GM12878 (cell line): ENCODE results near the gene MRPL20. TPM values are rescaled to one million over a fixed set of nuclear protein-coding genes. Genes with fewer than 3 reads are reported as not detected.

Experiments
- ATF7 ChIP-seq: fragments of 450-650 bp; IDR thresholded peaks from 2 replicates; pipeline ENCODE4 v1.6.1; 2016; ENCODE audit warnings: low read depth, mild to moderate bottlenecking
- BHLHE40 ChIP-seq, 2 experiments: fragments of 450-650 bp in 1 of 2; IDR thresholded peaks; 2 replicates each; pipeline ENCODE4 v1.6.1; 2011 to 2017; ENCODE audit warnings: low read depth in 2 of 2, borderline replicate concordance in 1 of 2, improper control_type of control experiment in 1 of 2, low read length in 1 of 2, mild to moderate bottlenecking in 1 of 2
- BRCA1 ChIP-seq: IDR thresholded peaks from 2 replicates; pipeline ENCODE4 v1.6.1; 2011; ENCODE audit warnings: low read depth, low read length, improper control_type of control experiment
- CHD2 ChIP-seq: IDR thresholded peaks from 2 replicates; pipeline ENCODE4 v1.6.1; 2011; ENCODE audit warnings: low read depth, low read length, improper control_type of control experiment, borderline replicate concordance
- CTCF ChIP-seq, 3 experiments: IDR thresholded peaks in 2 of 3; conservative IDR thresholded peaks in 1 of 3; 2 replicates each; pipeline ENCODE4 v1.5.1; 2011; ENCODE audit warnings: low read depth in 3 of 3, low read length in 3 of 3, mild to moderate bottlenecking in 3 of 3, control low read depth in 2 of 3, moderate library complexity in 2 of 3, inconsistent platforms in 1 of 3, mixed read lengths in 1 of 3; ENCODE audit not compliant: control insufficient read depth in 2 of 3, insufficient read depth in 1 of 3; ENCODE audit errors: extremely low read depth in 1 of 3
- HDGF ChIP-seq: fragments of 450-650 bp; IDR thresholded peaks from 2 replicates; pipeline ENCODE4 v1.6.1; 2016; ENCODE audit warnings: antibody characterized with exemption
- LARP7 ChIP-seq: fragments of 450-650 bp; IDR thresholded peaks from 2 replicates; pipeline ENCODE4 v1.6.1; 2017; ENCODE audit warnings: mild to moderate bottlenecking
- SMARCA5 ChIP-seq: fragments of 450-650 bp; IDR thresholded peaks from 2 replicates; pipeline ENCODE4 v1.6.1; 2017; ENCODE audit warnings: mild to moderate bottlenecking
- SMC3 ChIP-seq: IDR thresholded peaks from 2 replicates; pipeline ENCODE4 v1.6.1; 2011; ENCODE audit warnings: low read length, improper control_type of control experiment, borderline replicate concordance
- SUPT20H ChIP-seq: IDR thresholded peaks from 2 replicates; pipeline ENCODE4 v1.6.1; 2011; ENCODE audit warnings: low read depth, mild to moderate bottlenecking, low read length, moderate library complexity, borderline replicate concordance; ENCODE audit not compliant: control insufficient read depth
- polyA plus RNA-seq, 11 experiments: library from polyadenylated mRNA; depleted of rRNA in 4 of 11; unstranded in 6 of 11; stranded (reverse) in 5 of 11; fragments of >200 nt; fragmentation: Nextera tagmentation in 4 of 11; fragmentation: Illumina TruSeq in 1 of 11; extraction: Ambion mirVana in 4 of 11; extraction: Trizol in 1 of 11; gene quantifications; 1 replicate in 1 of 11; 2 replicates in 10 of 11; pipeline versions ENCODE4 v1.2.1 to v1.2.3, GENCODE V29; 2011 to 2016; ENCODE audit warnings: inconsistent platforms in 2 of 11, missing spikeins in 2 of 11, low read depth in 1 of 11
- total RNA-seq, 4 experiments: library from RNA; depleted of rRNA in 3 of 4; stranded (reverse); fragments of >200 nt in 3 of 4; fragmentation: Illumina TruSeq in 1 of 4; extraction: Trizol in 1 of 4; gene quantifications; 2 replicates each; pipeline versions ENCODE4 v1.2.1 to v1.2.3, GENCODE V29; 2013 to 2021
- TF ChIP-seq, protein P1 (sequence below): fragments of 450-650 bp; conservative IDR thresholded peaks from 2 replicates; pipeline ENCODE4 v1.6.1; 2017; ENCODE audit warnings: mild to moderate bottlenecking, moderate library complexity
- TF ChIP-seq, protein P2 (sequence below): IDR thresholded peaks from 2 replicates; pipeline ENCODE4 v1.6.1; 2011; ENCODE audit warnings: borderline replicate concordance, low read depth, mild to moderate bottlenecking, moderate library complexity, mixed read lengths, low read length; ENCODE audit not compliant: insufficient read depth; ENCODE audit errors: extremely low read length
- TF ChIP-seq, protein P3 (sequence below): IDR thresholded peaks from 2 replicates; pipeline ENCODE4 v1.6.1; 2012; ENCODE audit warnings: low read depth, low read length, improper control_type of control experiment

The MRPL20 gene
- total and polyA plus RNA-seq, 10 of the 15 experiments (the other 5 are each of a cell fraction or from before 2014, with no cell fraction given) = 129 to 525 (median 255) TPM

- TF ChIP-seq, protein P1, sequence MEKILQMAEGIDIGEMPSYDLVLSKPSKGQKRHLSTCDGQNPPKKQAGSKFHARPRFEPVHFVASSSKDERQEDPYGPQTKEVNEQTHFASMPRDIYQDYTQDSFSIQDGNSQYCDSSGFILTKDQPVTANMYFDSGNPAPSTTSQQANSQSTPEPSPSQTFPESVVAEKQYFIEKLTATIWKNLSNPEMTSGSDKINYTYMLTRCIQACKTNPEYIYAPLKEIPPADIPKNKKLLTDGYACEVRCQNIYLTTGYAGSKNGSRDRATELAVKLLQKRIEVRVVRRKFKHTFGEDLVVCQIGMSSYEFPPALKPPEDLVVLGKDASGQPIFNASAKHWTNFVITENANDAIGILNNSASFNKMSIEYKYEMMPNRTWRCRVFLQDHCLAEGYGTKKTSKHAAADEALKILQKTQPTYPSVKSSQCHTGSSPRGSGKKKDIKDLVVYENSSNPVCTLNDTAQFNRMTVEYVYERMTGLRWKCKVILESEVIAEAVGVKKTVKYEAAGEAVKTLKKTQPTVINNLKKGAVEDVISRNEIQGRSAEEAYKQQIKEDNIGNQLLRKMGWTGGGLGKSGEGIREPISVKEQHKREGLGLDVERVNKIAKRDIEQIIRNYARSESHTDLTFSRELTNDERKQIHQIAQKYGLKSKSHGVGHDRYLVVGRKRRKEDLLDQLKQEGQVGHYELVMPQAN = 0 out of 2 replicates have a peak, but pooled peaks have one; percentile 45
- TF ChIP-seq, protein P2, sequence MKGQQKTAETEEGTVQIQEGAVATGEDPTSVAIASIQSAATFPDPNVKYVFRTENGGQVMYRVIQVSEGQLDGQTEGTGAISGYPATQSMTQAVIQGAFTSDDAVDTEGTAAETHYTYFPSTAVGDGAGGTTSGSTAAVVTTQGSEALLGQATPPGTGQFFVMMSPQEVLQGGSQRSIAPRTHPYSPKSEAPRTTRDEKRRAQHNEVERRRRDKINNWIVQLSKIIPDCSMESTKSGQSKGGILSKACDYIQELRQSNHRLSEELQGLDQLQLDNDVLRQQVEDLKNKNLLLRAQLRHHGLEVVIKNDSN = peak; percentile 47
- TF ChIP-seq CHD2 (0 out of 2 replicates have a peak, but pooled peaks have one; percentile 21), SUPT20H (no peak), ATF7 (no peak), LARP7 (peak; percentile 56; the same call in 1 of the 2 replicates), BRCA1 (no peak), HDGF (no peak), CTCF (IDR thresholded peaks at IDR 0.05 in 2 of 3, conservative IDR thresholded peaks at IDR 0.05 in 1 of 3; ENCODE audit: control insufficient read depth in 2 of 3, extremely low read depth in 1 of 3, insufficient read depth in 1 of 3, low read depth in 3 of 3, low read length in 3 of 3) (peak; percentile 88 to 98 (median 89)), SMARCA5 (no peak), SMC3 (peak; percentile 73; the same call in 1 of the 2 replicates), BHLHE40 (IDR thresholded peaks at IDR 0.05; ENCODE audit: borderline replicate concordance in 1 of 2, low read depth in 2 of 2, low read length in 1 of 2) (peak in 1 of 2 experiments; percentile 81; a peak in 2 of 4 replicates)
- TF ChIP-seq, protein P3, sequence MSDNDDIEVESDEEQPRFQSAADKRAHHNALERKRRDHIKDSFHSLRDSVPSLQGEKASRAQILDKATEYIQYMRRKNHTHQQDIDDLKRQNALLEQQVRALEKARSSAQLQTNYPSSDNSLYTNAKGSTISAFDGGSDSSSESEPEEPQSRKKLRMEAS = 0 out of 2 replicates have a peak, but pooled peaks have one; percentile 44
These were observed 34.2 kb upstream of the MRPL20 start (continued) for GRCh38 chr1:1441002-1441888.
